ENCODE results near the gene ZW10. TPM values are rescaled to one million over a fixed set of nuclear protein-coding genes. Genes with fewer than 3 reads are reported as not detected.

Gene ZW10
- total and polyA plus RNA-seq, 2 experiments from 2014 or later, result 12.3 to 30.5 TPM

- TF ChIP-seq, protein P1, sequence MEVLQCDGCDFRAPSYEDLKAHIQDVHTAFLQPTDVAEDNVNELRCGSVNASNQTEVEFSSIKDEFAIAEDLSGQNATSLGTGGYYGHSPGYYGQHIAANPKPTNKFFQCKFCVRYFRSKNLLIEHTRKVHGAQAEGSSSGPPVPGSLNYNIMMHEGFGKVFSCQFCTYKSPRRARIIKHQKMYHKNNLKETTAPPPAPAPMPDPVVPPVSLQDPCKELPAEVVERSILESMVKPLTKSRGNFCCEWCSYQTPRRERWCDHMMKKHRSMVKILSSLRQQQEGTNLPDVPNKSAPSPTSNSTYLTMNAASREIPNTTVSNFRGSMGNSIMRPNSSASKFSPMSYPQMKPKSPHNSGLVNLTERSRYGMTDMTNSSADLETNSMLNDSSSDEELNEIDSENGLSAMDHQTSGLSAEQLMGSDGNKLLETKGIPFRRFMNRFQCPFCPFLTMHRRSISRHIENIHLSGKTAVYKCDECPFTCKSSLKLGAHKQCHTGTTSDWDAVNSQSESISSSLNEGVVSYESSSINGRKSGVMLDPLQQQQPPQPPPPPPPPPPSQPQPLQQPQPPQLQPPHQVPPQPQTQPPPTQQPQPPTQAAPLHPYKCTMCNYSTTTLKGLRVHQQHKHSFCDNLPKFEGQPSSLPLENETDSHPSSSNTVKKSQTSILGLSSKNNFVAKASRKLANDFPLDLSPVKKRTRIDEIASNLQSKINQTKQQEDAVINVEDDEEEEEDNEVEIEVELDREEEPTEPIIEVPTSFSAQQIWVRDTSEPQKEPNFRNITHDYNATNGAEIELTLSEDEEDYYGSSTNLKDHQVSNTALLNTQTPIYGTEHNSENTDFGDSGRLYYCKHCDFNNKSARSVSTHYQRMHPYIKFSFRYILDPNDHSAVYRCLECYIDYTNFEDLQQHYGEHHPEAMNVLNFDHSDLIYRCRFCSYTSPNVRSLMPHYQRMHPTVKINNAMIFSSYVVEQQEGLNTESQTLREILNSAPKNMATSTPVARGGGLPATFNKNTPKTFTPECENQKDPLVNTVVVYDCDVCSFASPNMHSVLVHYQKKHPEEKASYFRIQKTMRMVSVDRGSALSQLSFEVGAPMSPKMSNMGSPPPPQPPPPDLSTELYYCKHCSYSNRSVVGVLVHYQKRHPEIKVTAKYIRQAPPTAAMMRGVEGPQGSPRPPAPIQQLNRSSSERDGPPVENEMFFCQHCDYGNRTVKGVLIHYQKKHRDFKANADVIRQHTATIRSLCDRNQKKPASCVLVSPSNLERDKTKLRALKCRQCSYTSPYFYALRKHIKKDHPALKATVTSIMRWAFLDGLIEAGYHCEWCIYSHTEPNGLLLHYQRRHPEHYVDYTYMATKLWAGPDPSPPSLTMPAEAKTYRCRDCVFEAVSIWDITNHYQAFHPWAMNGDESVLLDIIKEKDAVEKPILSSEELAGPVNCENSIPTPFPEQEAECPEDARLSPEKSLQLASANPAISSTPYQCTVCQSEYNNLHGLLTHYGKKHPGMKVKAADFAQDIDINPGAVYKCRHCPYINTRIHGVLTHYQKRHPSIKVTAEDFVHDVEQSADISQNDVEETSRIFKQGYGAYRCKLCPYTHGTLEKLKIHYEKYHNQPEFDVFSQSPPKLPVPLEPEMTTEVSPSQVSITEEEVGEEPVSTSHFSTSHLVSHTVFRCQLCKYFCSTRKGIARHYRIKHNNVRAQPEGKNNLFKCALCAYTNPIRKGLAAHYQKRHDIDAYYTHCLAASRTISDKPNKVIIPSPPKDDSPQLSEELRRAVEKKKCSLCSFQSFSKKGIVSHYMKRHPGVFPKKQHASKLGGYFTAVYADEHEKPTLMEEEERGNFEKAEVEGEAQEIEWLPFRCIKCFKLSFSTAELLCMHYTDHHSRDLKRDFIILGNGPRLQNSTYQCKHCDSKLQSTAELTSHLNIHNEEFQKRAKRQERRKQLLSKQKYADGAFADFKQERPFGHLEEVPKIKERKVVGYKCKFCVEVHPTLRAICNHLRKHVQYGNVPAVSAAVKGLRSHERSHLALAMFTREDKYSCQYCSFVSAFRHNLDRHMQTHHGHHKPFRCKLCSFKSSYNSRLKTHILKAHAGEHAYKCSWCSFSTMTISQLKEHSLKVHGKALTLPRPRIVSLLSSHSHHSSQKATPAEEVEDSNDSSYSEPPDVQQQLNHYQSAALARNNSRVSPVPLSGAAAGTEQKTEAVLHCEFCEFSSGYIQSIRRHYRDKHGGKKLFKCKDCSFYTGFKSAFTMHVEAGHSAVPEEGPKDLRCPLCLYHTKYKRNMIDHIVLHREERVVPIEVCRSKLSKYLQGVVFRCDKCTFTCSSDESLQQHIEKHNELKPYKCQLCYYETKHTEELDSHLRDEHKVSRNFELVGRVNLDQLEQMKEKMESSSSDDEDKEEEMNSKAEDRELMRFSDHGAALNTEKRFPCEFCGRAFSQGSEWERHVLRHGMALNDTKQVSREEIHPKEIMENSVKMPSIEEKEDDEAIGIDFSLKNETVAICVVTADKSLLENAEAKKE (CRISPR knock-in tag; IDR thresholded peaks at IDR 0.05), result no peak
- TF ChIP-seq, protein P2, sequence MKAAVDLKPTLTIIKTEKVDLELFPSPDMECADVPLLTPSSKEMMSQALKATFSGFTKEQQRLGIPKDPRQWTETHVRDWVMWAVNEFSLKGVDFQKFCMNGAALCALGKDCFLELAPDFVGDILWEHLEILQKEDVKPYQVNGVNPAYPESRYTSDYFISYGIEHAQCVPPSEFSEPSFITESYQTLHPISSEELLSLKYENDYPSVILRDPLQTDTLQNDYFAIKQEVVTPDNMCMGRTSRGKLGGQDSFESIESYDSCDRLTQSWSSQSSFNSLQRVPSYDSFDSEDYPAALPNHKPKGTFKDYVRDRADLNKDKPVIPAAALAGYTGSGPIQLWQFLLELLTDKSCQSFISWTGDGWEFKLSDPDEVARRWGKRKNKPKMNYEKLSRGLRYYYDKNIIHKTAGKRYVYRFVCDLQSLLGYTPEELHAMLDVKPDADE (IDR thresholded peaks at IDR 0.05), result no peak
- TF ChIP-seq POLR2AphosphoS5 (IDR thresholded peaks at IDR 0.05; ENCODE audit: low read depth) (no peak), CREB1 (CRISPR knock-in tag; IDR thresholded peaks at IDR 0.05; ENCODE audit: low read depth) (no peak), EZH2phosphoT487 (IDR thresholded peaks at IDR 0.05; ENCODE audit: unreplicated experiment) (no peak), EZH2 (IDR thresholded peaks at IDR 0.05; ENCODE audit: low read depth, unreplicated experiment) (no peak)
- TF ChIP-seq, protein P3, sequence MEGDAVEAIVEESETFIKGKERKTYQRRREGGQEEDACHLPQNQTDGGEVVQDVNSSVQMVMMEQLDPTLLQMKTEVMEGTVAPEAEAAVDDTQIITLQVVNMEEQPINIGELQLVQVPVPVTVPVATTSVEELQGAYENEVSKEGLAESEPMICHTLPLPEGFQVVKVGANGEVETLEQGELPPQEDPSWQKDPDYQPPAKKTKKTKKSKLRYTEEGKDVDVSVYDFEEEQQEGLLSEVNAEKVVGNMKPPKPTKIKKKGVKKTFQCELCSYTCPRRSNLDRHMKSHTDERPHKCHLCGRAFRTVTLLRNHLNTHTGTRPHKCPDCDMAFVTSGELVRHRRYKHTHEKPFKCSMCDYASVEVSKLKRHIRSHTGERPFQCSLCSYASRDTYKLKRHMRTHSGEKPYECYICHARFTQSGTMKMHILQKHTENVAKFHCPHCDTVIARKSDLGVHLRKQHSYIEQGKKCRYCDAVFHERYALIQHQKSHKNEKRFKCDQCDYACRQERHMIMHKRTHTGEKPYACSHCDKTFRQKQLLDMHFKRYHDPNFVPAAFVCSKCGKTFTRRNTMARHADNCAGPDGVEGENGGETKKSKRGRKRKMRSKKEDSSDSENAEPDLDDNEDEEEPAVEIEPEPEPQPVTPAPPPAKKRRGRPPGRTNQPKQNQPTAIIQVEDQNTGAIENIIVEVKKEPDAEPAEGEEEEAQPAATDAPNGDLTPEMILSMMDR (conservative IDR thresholded peaks at IDR 0.05; ENCODE audit: low read depth in 2 of 2), result no peak
Observed at GRCh38 chr11:113728814-113729213, 44.7 kb downstream of the ZW10 start (continued).
